ENCODE results near the gene BCAN.

The BCAN gene

GRCh38 chr1:156704930-156705320, 63.0 kb downstream of the BCAN start:
- DNase-seq = no peak

GRCh38 chr1:156705321-156705917, 63.5 kb downstream of the BCAN start, which contains the start of gene CRABP2:
Gene CRABP2 (minus strand): TSS chr1:156705583. CDS start chr1:156705446, 137 bp downstream.
- no peak for DNase-seq

- DNase-seq = no peak
Observed at GRCh38 chr1:156705918-156706656, 64.2 kb downstream of the BCAN start.

- no peak for DNase-seq
Observed at GRCh38 chr1:156706657-156707416, 64.9 kb downstream of the BCAN start.

GRCh38 chr1:156707417-156708217, 65.7 kb downstream of the BCAN start:
- no peak for DNase-seq

- DNase-seq = no peak
Observed at GRCh38 chr1:156708218-156708661, 66.3 kb downstream of the BCAN start.

GRCh38 chr1:156709031-156709430, 67.1 kb downstream of the BCAN start:
- DNase-seq = no peak
